ENCODE data around the gene MIPOL1. TPM values are rescaled to one million over a fixed set of nuclear protein-coding genes. Genes with fewer than 3 reads are reported as not detected.

Gene MIPOL1
- total and polyA plus RNA-seq, 9 of the 15 experiments (the other 6 are each of a cell fraction or from before 2014, with no cell fraction given) = 6.7 to 21.9 (median 12.4) TPM

GRCh38 chr14:37438444-37438843 lies 240.7 kb downstream of the MIPOL1 start:
- Histone ChIP-seq H3K9ac (ENCODE audit: insufficient read depth in 1 of 2, low read depth in 2 of 2, low read length in 2 of 2) (no peak overlapping the region), H3K27ac (ENCODE audit: extremely low read depth, low read depth, low read length) (no peak overlapping the region), H3K9me3 (replicated peaks; ENCODE audit: control insufficient read depth, insufficient read depth, low read depth, low read length) (no peaks in the 10 kb centered on the region), H3K36me3 (ENCODE audit: control insufficient read depth, insufficient read depth, low read length) (no peaks in the 10 kb centered on the region), H3K4me1 (replicated peaks in 1 of 2; ENCODE audit: control insufficient read depth in 2 of 2, insufficient read depth in 2 of 2, low read length in 2 of 2) (no peaks in the 10 kb centered on the region), H2AFZ (ENCODE audit: low read depth, low read length) (no peak overlapping the region), H3K27me3 (ENCODE audit: control insufficient read depth in 2 of 2, insufficient read depth in 2 of 2, low read length in 2 of 2) (no peaks in the 10 kb centered on the region), H3K4me2 (ENCODE audit: insufficient read depth, low read length) (no peak overlapping the region), H3K4me3 (no peak overlapping the region), H3K79me2 (ENCODE audit: control insufficient read depth, insufficient read depth, low read length) (no peaks in the 10 kb centered on the region), H4K20me1 (replicated peaks; ENCODE audit: control insufficient read depth, insufficient read depth, low read length) (no peaks in the 10 kb centered on the region), H3K9me1 (ENCODE audit: control insufficient read depth, insufficient read depth, low read length) (no peaks in the 10 kb centered on the region)
- ChIA-PET POLR2A (interaction anchor here (1.4 kb wide), 1 partner anchor 13 kb away, joined by 3 read pairs; no protein-coding TSS in a partner anchor), CTCF (ENCODE audit: low intra/inter-chr PET ratio) (no interaction called here)
- DNase-seq (ENCODE audit: extremely low read depth in 1 of 4, low spot score in 3 of 4) (no peak), ATAC-seq (no peak), FAIRE-seq (no peak)
- WGBS (ENCODE audit: insufficient coverage, low coverage, missing lambda C conversion rate) = 17% methylated on average over 2 of the region's 2 CpGs
- intact Hi-C loops (cut with micrococcal nuclease) = no loop called here
- BruUV-seq (replicated peaks) = no TSS peak
- in situ Hi-C loops (cut with MboI) = no loop called here
- TF ChIP-seq ZFP91 (CRISPR knock-in tag; IDR thresholded peaks at IDR 0.05) = no peak
- TF ChIP-seq SMARCB1 (IDR thresholded peaks at IDR 0.05; ENCODE audit: insufficient read length, low read depth) = no peak
- TF ChIP-seq ZNF253 (CRISPR knock-in tag; conservative IDR thresholded peaks at IDR 0.05) = no peak
- TF ChIP-seq ZNF41 (CRISPR knock-in tag; conservative IDR thresholded peaks at IDR 0.05) = no peak
- TF ChIP-seq MBD2 (IDR thresholded peaks at IDR 0.05; ENCODE audit: borderline replicate concordance, low read depth) = no peak
- TF ChIP-seq ZNF263 (CRISPR knock-in tag; IDR thresholded peaks at IDR 0.05; ENCODE audit: borderline replicate concordance) = no peak
- TF ChIP-seq ZFP36 (IDR thresholded peaks at IDR 0.05; ENCODE audit: low read depth, low read length, partially characterized antibody) = no peak
- TF ChIP-seq ATF4 (CRISPR knock-in tag; IDR thresholded peaks at IDR 0.05) = no peak
- no peak for TF ChIP-seq MGA (IDR thresholded peaks at IDR 0.05)
- no peak for TF ChIP-seq HDAC2 (IDR thresholded peaks at IDR 0.05)

Data from K562 (cell line).